Measurements from ENCODE around the gene OSBP2.

Gene OSBP2

GRCh38 chr22:30940685-30941362 lies 246.2 kb downstream of the OSBP2 start:
- DNase-seq (ENCODE audit: low read depth) = peak; percentile 38

GRCh38 chr22:30941363-30941740 lies 246.7 kb downstream of the OSBP2 start:
- DNase-seq (ENCODE audit: low read depth) = no peak

GRCh38 chr22:30943368-30943767 lies 248.7 kb downstream of the OSBP2 start:
- DNase-seq (ENCODE audit: low read depth) = peak; percentile 40

- no peak for DNase-seq (ENCODE audit: low read depth)
Observed at GRCh38 chr22:30944986-30945385, 250.3 kb downstream of the OSBP2 start.

GRCh38 chr22:30945653-30946052 lies 251.0 kb downstream of the OSBP2 start:
- DNase-seq (ENCODE audit: low read depth) = no peak

GRCh38 chr22:30946354-30946753 lies 251.7 kb downstream of the OSBP2 start:
- no peak for DNase-seq (ENCODE audit: low read depth)

GRCh38 chr22:30947173-30947815 lies 252.6 kb downstream of the OSBP2 start:
- DNase-seq (ENCODE audit: low read depth) = no peak

- no peak for DNase-seq (ENCODE audit: low read depth)
Observed at GRCh38 chr22:30947816-30948454, 253.3 kb downstream of the OSBP2 start.

GRCh38 chr22:30948930-30949342 lies 254.3 kb downstream of the OSBP2 start:
- DNase-seq (ENCODE audit: low read depth) = no peak

GRCh38 chr22:30949934-30950660 lies 255.4 kb downstream of the OSBP2 start:
- no peak for DNase-seq (ENCODE audit: low read depth)

GRCh38 chr22:30953206-30953605 lies 258.5 kb downstream of the OSBP2 start:
- no peak for DNase-seq (ENCODE audit: low read depth)

GRCh38 chr22:30955153-30955552 lies 260.5 kb downstream of the OSBP2 start:
- DNase-seq (ENCODE audit: low read depth) = no peak
